HG02884 (cell line): ENCODE measurements around the gene NT5DC4.
"Not testable (repeated sequence)": the region's sequence is repeated elsewhere in the genome, so short reads cannot be mapped to it uniquely, and the experiment has no call there.

Experiments
- ATAC-seq: cut with Tn5 transposase; IDR thresholded peaks from one replicate; pipeline ENCODE4 v1.9.1; 2021; ENCODE audit warnings: mild to moderate bottlenecking, moderate library complexity; ENCODE audit not compliant: unreplicated experiment

The NT5DC4 gene

GRCh38 chr2:112699984-112700667 lies 20.7 kb upstream of the NT5DC4 start:
- no peak for ATAC-seq

- no peak for ATAC-seq
Observed at GRCh38 chr2:112701052-112701451, 19.8 kb upstream of the NT5DC4 start.

- no peak for ATAC-seq
Observed at GRCh38 chr2:112703684-112704083, 17.1 kb upstream of the NT5DC4 start.

- ATAC-seq = no peak
Observed at GRCh38 chr2:112705575-112705974, 15.2 kb upstream of the NT5DC4 start.

- ATAC-seq = no peak
Observed at GRCh38 chr2:112706170-112706664, 14.6 kb upstream of the NT5DC4 start.

- not testable (repeated sequence) for ATAC-seq
Observed at GRCh38 chr2:112706947-112707346, 13.9 kb upstream of the NT5DC4 start.

- no peak for ATAC-seq
Observed at GRCh38 chr2:112708968-112709367, 11.9 kb upstream of the NT5DC4 start.

- ATAC-seq = no peak
Observed at GRCh38 chr2:112709703-112710102, 11.1 kb upstream of the NT5DC4 start.

- no peak for ATAC-seq
Observed at GRCh38 chr2:112710956-112711750, 9.7 kb upstream of the NT5DC4 start.

- ATAC-seq = no peak
Observed at GRCh38 chr2:112712465-112712864, 8.4 kb upstream of the NT5DC4 start.

- no peak for ATAC-seq
Observed at GRCh38 chr2:112712903-112713584, 7.8 kb upstream of the NT5DC4 start.

GRCh38 chr2:112713585-112713925 lies 7.3 kb upstream of the NT5DC4 start:
- ATAC-seq = no peak

- ATAC-seq = no peak
Observed at GRCh38 chr2:112713926-112714325, 6.9 kb upstream of the NT5DC4 start.

- no peak for ATAC-seq
Observed at GRCh38 chr2:112714331-112714730, 6.5 kb upstream of the NT5DC4 start.

- ATAC-seq = no peak
Observed at GRCh38 chr2:112714836-112715631, 5.8 kb upstream of the NT5DC4 start.

GRCh38 chr2:112716094-112716493 lies 4.7 kb upstream of the NT5DC4 start:
- not testable (repeated sequence) for ATAC-seq

GRCh38 chr2:112716826-112717352 lies 3.9 kb upstream of the NT5DC4 start:
- ATAC-seq = not testable (repeated sequence)

GRCh38 chr2:112718863-112719370 lies 1.9 kb upstream of the NT5DC4 start:
- no peak for ATAC-seq

GRCh38 chr2:112721819-112722522 lies 1.2 kb downstream of the NT5DC4 start:
- no peak for ATAC-seq
